ENCODE data around the gene VSIG10L. TPM values are rescaled to one million over a fixed set of nuclear protein-coding genes. Genes with fewer than 3 reads are reported as not detected.

The VSIG10L gene
- polyA plus RNA-seq, 4 donors, result 1.4 to 6.0 (median 2.4) TPM

DNA sequence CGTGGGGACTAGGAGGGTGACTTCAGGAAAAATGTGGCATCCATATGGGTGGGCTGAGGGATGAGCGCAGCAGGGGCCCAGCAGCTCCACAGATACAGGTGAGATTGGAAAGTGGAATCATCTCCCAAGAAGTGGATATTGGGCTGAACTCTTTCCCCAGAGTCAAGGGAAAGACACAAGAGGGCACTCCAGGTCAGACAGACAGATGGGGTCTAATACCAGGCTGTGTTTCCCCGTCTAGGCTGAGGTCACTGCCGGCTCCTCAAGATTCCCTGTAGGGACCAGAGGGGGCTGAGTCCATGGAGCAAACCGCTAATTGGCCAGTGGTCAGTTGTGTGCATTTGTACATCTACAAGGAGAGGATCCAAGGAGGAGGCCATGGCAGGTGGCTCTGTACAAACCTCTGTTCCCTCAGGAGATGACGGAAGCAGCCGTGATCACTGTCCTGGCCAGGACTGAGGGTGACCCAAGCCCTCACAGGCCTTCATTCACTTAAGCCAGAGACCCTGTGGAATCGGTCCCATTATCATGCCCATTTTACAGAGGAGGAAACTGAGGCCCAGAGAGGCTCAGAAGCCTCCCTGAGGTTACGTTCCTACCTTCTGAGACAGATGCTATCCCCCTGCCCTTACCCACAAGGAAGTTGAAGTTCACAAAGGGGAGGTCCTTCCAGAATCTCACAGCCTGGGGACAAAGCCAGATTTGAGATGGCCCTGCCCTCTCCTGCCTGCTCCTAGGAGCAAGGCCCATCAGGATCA lies 45.4 kb downstream of the VSIG10L start:
- H3K4me1 ChIP-seq (ENCODE audit: control insufficient read depth in 3 of 3, insufficient read depth in 2 of 3, low read depth in 1 of 3, low read length in 2 of 3), result no peaks in the 10 kb centered on the region
- H3K36me3 ChIP-seq (ENCODE audit: control insufficient read depth in 3 of 3, insufficient read depth in 2 of 3, low read depth in 1 of 3, low read length in 3 of 3), result no peaks in the 10 kb centered on the region
- DNase-seq (no peak), FAIRE-seq (no peak)
- no peaks in the 10 kb centered on the region for H3K9me3 ChIP-seq (ENCODE audit: control insufficient read depth in 2 of 2, insufficient read depth in 1 of 2, low read depth in 1 of 2, low read length in 1 of 2)
- H3K27me3 ChIP-seq (ENCODE audit: control insufficient read depth in 3 of 3, insufficient read depth in 3 of 3, low read length in 3 of 3), result peaks cover 0 to 8% (median 0%) of the 10 kb centered on the region in 3 donors
- no peak overlapping the region for H3K4me3 ChIP-seq (ENCODE audit: low read depth in 1 of 3, low read length in 3 of 3)
- 49 to 51% (median 50%) methylated on average over 9 of the region's 9 CpGs for WGBS, 3 donors
- H3K27ac ChIP-seq (ENCODE audit: low read depth in 1 of 3, low read length in 2 of 3), result no peak overlapping the region

DNA sequence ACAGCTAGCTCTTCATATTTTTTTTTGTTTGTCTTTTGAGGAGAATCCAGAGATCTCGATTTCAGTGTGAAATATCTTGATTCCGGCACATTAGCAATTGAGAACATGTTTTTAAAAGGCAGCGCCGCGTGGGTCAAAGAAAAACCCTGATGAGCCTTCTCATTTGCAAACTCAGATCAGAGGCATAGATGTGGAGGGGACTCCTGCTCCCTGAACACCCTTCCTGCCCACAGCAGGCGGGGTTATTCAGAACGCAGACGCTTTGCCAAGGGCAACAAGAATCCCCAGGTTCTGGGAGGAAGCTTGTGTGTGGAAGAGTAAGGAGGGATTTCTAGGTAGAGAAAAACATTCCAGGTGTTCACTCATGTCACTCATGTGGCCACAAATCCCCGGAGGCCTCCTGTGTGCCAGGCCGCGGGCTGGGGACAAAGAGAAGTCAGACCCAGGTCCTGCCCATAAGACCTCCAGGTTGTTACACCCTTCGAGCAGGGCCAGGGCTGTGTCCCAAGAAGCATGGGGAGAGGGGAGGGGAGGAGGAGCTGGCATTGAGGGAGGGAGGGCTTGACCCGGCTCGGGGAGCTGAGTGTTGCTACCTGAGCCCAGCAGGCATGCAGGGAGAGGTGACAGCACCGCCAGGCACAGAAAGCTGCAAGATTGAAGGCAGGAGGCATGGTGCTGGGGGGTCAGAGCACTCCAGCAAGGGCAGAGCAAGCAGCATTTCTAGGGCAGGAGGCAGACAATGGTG lies 46.4 kb downstream of the VSIG10L start:
- Histone ChIP-seq H3K4me3 (ENCODE audit: low read depth in 1 of 3, low read length in 3 of 3) (no peak overlapping the region), H3K9me3 (ENCODE audit: control insufficient read depth in 2 of 2, insufficient read depth in 1 of 2, low read depth in 1 of 2, low read length in 1 of 2) (no peaks in the 10 kb centered on the region), H3K27ac (ENCODE audit: low read depth in 1 of 3, low read length in 2 of 3) (no peak overlapping the region), H3K27me3 (ENCODE audit: control insufficient read depth in 3 of 3, insufficient read depth in 3 of 3, low read length in 3 of 3) (peaks cover 0 to 8% (median 0%) of the 10 kb centered on the region in 3 donors), H3K4me1 (ENCODE audit: control insufficient read depth in 3 of 3, insufficient read depth in 2 of 3, low read depth in 1 of 3, low read length in 2 of 3) (no peaks in the 10 kb centered on the region), H3K36me3 (ENCODE audit: control insufficient read depth in 3 of 3, insufficient read depth in 2 of 3, low read depth in 1 of 3, low read length in 3 of 3) (no peaks in the 10 kb centered on the region)
- no peak for FAIRE-seq
- WGBS, 3 donors, result 48 to 55% (median 49%) methylated on average over 15 of the region's 15 CpGs
- DNase-seq, result no peak

DNA sequence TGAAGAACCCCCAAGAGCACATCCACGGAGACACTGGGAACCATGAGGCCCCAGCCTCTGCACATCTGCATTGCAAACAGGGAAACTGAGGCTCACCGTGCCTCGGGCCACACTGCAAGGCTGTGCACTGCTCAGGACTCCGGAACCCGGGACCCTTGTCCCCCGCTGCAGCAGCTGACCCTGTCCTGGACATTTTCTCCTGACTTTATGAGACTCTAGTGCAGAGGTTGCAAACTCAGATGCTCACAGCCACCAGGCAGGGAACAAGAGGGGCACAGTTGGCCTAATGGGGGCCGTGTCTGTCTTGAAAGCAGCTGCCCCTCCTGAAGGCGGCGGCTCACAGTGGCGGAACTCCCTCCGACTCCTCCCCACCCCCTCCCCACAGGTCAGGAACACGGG lies 47.0 kb downstream of the VSIG10L start:
- H3K4me1 ChIP-seq (ENCODE audit: control insufficient read depth in 3 of 3, insufficient read depth in 2 of 3, low read depth in 1 of 3, low read length in 2 of 3), result no peaks in the 10 kb centered on the region
- no peaks in the 10 kb centered on the region for H3K36me3 ChIP-seq (ENCODE audit: control insufficient read depth in 3 of 3, insufficient read depth in 2 of 3, low read depth in 1 of 3, low read length in 3 of 3)
- H3K4me3 ChIP-seq (ENCODE audit: low read depth in 1 of 3, low read length in 3 of 3), result no peak overlapping the region
- no peak for FAIRE-seq
- WGBS, 3 donors, result 54 to 70% (median 57%) methylated on average over 12 of the region's 12 CpGs
- H3K9me3 ChIP-seq (ENCODE audit: control insufficient read depth in 2 of 2, insufficient read depth in 1 of 2, low read depth in 1 of 2, low read length in 1 of 2), result no peaks in the 10 kb centered on the region
- no peak overlapping the region for H3K27ac ChIP-seq (ENCODE audit: low read depth in 1 of 3, low read length in 2 of 3)
- H3K27me3 ChIP-seq (ENCODE audit: control insufficient read depth in 3 of 3, insufficient read depth in 3 of 3, low read length in 3 of 3), result peaks cover 0 to 8% (median 0%) of the 10 kb centered on the region in 3 donors
- no peak for DNase-seq

DNA sequence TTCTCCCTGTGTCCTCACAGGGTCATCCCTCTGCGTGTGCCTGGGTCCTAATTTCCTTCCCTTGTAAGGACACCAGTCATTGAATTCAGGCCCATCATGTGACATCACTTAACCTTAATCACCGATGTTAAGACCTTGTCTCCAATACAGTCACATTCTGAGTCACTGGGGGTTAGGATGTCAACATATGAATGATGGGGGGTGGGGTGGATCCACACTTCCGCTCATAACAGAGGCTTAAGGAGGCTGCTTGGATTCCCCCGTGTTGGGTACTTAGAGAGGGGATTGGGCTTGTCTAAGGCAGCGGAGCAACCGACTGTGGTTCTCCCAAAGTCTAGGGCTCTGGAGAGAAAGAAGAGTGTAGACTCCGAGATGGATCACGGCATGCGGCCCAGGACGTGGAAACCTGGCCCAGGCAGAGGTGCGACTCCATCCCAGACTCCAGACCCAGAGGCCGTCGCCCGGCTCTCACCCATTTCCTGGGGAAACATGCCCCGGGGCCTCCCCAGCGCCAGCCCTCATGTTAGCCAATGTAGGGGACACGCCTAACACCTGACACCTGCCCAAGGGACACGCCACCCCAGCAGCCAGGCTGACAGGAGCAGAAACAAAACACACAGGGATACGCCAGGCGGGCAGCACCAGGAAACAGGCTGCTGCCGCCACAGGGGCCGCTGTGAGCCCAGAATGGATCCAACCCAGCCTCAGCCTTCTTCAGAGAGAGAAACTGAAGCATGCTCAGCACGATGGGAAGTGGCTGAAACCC lies 47.5 kb downstream of the VSIG10L start:
- Histone ChIP-seq H3K4me3 (ENCODE audit: low read depth in 1 of 3, low read length in 3 of 3) (no peak overlapping the region), H3K27me3 (ENCODE audit: control insufficient read depth in 3 of 3, insufficient read depth in 3 of 3, low read length in 3 of 3) (peaks cover 0 to 8% (median 0%) of the 10 kb centered on the region in 3 donors), H3K4me1 (ENCODE audit: control insufficient read depth in 3 of 3, insufficient read depth in 2 of 3, low read depth in 1 of 3, low read length in 2 of 3) (no peaks in the 10 kb centered on the region), H3K27ac (ENCODE audit: low read depth in 1 of 3, low read length in 2 of 3) (no peak overlapping the region), H3K9me3 (ENCODE audit: control insufficient read depth in 2 of 2, insufficient read depth in 1 of 2, low read depth in 1 of 2, low read length in 1 of 2) (no peaks in the 10 kb centered on the region), H3K36me3 (ENCODE audit: control insufficient read depth in 3 of 3, insufficient read depth in 2 of 3, low read depth in 1 of 3, low read length in 3 of 3) (no peaks in the 10 kb centered on the region)
- 64 to 72% (median 70%) methylated on average over 23 of the region's 23 CpGs for WGBS, 3 donors
- no peak for FAIRE-seq
- no peak for DNase-seq

DNA sequence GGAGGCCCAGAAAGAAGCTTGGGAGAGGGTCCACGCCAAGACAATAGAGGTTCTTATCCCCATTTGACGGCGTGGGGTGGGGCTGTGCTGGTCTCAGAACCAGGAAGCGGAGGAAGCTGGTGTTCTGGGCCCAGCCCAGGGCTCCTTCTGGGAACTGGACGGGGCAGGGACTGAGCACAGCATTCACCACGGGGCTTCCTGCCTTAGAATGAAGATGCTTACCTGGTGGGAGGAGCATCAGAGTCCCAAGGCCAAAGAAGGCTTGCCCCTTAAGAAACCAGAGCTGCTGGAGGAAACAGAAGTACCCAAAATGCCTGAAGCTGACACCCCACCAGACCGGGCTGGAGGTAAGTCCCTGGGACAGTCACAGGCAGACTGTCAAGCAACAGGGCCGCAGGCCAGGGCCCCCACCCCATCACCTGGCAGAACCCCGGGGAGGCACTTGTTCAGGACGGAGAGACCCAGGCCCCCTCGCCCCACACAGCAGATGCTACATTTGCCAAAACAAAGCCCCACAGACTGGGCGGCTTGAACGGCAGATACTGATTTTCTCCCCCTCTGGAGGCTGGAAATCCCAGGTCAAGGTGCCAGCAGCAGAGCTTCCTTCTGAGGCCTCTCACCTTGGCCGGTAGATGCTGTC lies 48.2 kb downstream of the VSIG10L start:
- DNase-seq, result no peak
- Histone ChIP-seq H3K9me3 (ENCODE audit: control insufficient read depth in 2 of 2, insufficient read depth in 1 of 2, low read depth in 1 of 2, low read length in 1 of 2) (no peaks in the 10 kb centered on the region), H3K27me3 (ENCODE audit: control insufficient read depth in 3 of 3, insufficient read depth in 3 of 3, low read length in 3 of 3) (peaks cover 0 to 8% (median 0%) of the 10 kb centered on the region in 3 donors), H3K36me3 (ENCODE audit: control insufficient read depth in 3 of 3, insufficient read depth in 2 of 3, low read depth in 1 of 3, low read length in 3 of 3) (no peaks in the 10 kb centered on the region), H3K4me3 (ENCODE audit: low read depth in 1 of 3, low read length in 3 of 3) (no peak overlapping the region), H3K4me1 (ENCODE audit: control insufficient read depth in 3 of 3, insufficient read depth in 2 of 3, low read depth in 1 of 3, low read length in 2 of 3) (no peaks in the 10 kb centered on the region), H3K27ac (ENCODE audit: low read depth in 1 of 3, low read length in 2 of 3) (no peak overlapping the region)
- WGBS, 3 donors, result 64 to 68% (median 67%) methylated on average over 12 to 14 of the region's 14 CpGs
- FAIRE-seq, result no peak

DNA sequence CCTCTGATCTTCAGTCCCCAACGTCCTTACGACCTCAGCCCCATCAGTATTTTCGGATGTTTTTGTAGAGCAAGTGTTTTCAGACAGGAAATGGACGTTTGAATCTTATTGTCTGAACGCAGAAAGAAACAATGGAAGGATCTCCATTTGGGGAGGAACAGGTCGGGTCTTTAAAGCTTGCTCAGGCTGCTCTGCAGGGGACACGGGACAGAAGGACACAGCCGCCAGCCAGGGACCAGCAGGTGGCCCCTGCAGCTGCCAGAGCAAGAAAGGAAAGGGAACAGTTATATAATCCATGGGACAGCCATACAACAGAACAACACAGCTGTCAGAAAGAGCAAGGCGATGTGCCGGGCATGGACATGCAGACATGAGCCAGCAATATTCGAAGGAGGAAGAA lies 49.0 kb downstream of the VSIG10L start:
- Histone ChIP-seq H3K27me3 (ENCODE audit: control insufficient read depth in 3 of 3, insufficient read depth in 3 of 3, low read length in 3 of 3) (peaks cover 0 to 8% (median 0%) of the 10 kb centered on the region in 3 donors), H3K4me1 (ENCODE audit: control insufficient read depth in 3 of 3, insufficient read depth in 2 of 3, low read depth in 1 of 3, low read length in 2 of 3) (no peaks in the 10 kb centered on the region), H3K4me3 (ENCODE audit: low read depth in 1 of 3, low read length in 3 of 3) (no peak overlapping the region), H3K36me3 (ENCODE audit: control insufficient read depth in 3 of 3, insufficient read depth in 2 of 3, low read depth in 1 of 3, low read length in 3 of 3) (no peaks in the 10 kb centered on the region), H3K27ac (ENCODE audit: low read depth in 1 of 3, low read length in 2 of 3) (no peak overlapping the region), H3K9me3 (ENCODE audit: control insufficient read depth in 2 of 2, insufficient read depth in 1 of 2, low read depth in 1 of 2, low read length in 1 of 2) (no peaks in the 10 kb centered on the region)
- DNase-seq (no peak), FAIRE-seq (no peak)
- WGBS, 3 donors, result 36 to 44% (median 36%) methylated on average over 11 of the region's 11 CpGs

DNA sequence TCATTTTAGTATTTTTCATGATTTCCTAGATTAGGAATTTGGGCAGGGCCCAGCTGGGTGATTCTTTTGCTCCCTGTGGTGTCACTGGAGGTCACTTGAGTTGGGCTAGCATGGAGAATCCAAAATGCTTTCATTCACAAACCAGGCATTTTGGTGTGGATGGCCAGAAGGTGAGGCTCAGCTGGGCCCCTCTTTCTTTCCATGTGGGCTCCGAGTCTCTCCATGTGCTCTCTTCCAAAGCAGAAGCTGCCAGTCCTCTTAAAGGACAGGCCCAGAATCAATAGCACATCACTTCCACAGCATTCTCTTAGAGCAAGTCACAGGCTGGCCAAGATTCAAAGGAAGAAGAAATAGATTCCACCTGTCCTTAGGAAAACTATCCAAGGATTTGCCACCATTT lies 52.3 kb downstream of the VSIG10L start:
- H3K36me3 ChIP-seq (ENCODE audit: control insufficient read depth in 3 of 3, insufficient read depth in 2 of 3, low read depth in 1 of 3, low read length in 3 of 3), result no peaks in the 10 kb centered on the region
- H3K27ac ChIP-seq (ENCODE audit: low read depth in 1 of 3, low read length in 2 of 3), result no peak overlapping the region
- no peaks in the 10 kb centered on the region for H3K4me1 ChIP-seq (ENCODE audit: control insufficient read depth in 3 of 3, insufficient read depth in 2 of 3, low read depth in 1 of 3, low read length in 2 of 3)
- DNase-seq (no peak), FAIRE-seq (no peak)
- H3K27me3 ChIP-seq (ENCODE audit: control insufficient read depth in 3 of 3, insufficient read depth in 3 of 3, low read length in 3 of 3), result peaks cover 0 to 3% (median 0%) of the 10 kb centered on the region in 3 donors
- 59 to 82% (median 81%) methylated on average over 1 of the region's 1 CpG for WGBS, 3 donors
- H3K9me3 ChIP-seq (ENCODE audit: control insufficient read depth in 2 of 2, insufficient read depth in 1 of 2, low read depth in 1 of 2, low read length in 1 of 2), result no peaks in the 10 kb centered on the region
- no peak overlapping the region for H3K4me3 ChIP-seq (ENCODE audit: low read depth in 1 of 3, low read length in 3 of 3)

DNA sequence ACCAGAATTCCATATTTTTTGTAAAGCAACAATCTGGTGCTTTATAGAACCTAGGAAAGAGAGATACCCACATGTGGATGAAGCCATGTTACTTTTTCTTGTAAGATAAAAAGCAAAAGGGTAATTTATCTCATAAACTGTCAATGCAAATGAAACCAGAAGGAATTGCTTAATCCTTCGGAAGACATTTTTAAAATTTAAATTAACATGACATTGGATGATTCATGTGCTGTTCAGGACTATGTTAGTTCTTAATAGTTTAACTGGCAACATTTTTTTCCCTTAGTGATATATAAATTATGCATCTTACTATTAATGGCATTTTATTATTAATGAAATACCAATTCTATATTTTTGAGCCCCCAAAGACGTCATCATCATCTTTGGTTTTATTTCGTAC lies 56.3 kb downstream of the VSIG10L start:
- H3K4me1 ChIP-seq (ENCODE audit: control insufficient read depth in 3 of 3, insufficient read depth in 2 of 3, low read depth in 1 of 3, low read length in 2 of 3), result no peaks in the 10 kb centered on the region
- DNase-seq (no peak), FAIRE-seq (no peak)
- no peak overlapping the region for H3K27ac ChIP-seq (ENCODE audit: low read depth in 1 of 3, low read length in 2 of 3)
- H3K4me3 ChIP-seq (ENCODE audit: low read depth in 1 of 3, low read length in 3 of 3), result no peak overlapping the region
- no peaks in the 10 kb centered on the region for H3K36me3 ChIP-seq (ENCODE audit: control insufficient read depth in 3 of 3, insufficient read depth in 2 of 3, low read depth in 1 of 3, low read length in 3 of 3)
- H3K9me3 ChIP-seq (ENCODE audit: control insufficient read depth in 2 of 2, insufficient read depth in 1 of 2, low read depth in 1 of 2, low read length in 1 of 2), result no peaks in the 10 kb centered on the region
- H3K27me3 ChIP-seq (ENCODE audit: control insufficient read depth in 3 of 3, insufficient read depth in 3 of 3, low read length in 3 of 3), result no peaks in the 10 kb centered on the region
- WGBS, 3 donors, result 73 to 79% (median 77%) methylated on average over 3 of the region's 3 CpGs

All from small intestine (tissue), 7 donors.